GM19240 (cell line): ENCODE data around the gene CYP27A1.
"Not testable (repeated sequence)": the region's sequence is repeated elsewhere in the genome, so short reads cannot be mapped to it uniquely, and the experiment has no call there.

Experiments
- DNase-seq: peaks from one replicate; pipeline ENCODE4 v3.0.0; 2011; ENCODE audit warnings: low spot score; ENCODE audit not compliant: insufficient read length

The CYP27A1 gene

GRCh38 chr2:218772759-218773158 lies 9.2 kb upstream of the CYP27A1 start:
- DNase-seq, result not testable (repeated sequence)

DNA sequence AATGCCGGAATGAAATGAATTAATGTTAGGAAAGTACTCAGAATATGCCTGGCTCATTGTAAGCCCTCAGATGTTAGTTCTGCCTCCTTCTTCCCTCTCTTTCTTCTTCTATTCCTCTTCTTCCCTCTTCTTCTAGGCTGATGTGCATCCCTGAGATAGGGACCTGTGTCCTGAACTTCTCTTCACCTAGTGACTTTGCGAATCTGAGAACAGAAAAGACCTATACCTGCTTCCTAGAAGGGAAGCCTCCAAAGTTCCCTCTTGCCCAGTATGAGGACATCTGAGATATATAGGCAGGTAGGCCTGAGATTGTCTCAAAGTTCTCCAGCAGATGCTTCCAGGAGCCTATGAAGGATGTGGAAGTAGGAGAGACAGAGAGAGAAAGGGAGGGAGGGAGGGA lies 8.1 kb upstream of the CYP27A1 start:
- DNase-seq, result no peak

- no peak for DNase-seq
Measured at GRCh38 chr2:218776488-218776887, 5.5 kb upstream of the CYP27A1 start.

- DNase-seq, result no peak
Measured at GRCh38 chr2:218777276-218777990, 4.5 kb upstream of the CYP27A1 start.

DNA sequence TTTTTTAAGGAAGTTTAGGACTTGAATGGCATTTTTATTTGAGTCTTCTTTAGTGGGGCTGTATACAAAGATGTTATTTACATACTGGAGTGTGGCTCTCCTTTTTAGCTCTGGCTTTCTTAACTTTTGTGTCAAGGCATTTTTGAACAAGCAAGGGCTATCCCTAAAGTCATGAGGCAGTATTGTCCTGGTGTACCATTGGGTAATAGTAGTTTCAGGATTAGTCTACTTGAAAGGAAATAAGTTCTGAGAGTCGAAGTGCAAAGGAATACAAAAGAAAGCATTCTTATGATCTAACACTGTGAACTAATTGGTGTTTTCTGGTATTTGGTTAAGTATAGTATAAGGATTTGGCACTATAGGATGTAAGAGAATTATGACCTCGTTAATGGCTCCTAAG lies 1.9 kb upstream of the CYP27A1 start:
- no peak for DNase-seq

- DNase-seq, result no peak
Measured at GRCh38 chr2:218780851-218781690, 876 bp upstream of the CYP27A1 start.

DNA sequence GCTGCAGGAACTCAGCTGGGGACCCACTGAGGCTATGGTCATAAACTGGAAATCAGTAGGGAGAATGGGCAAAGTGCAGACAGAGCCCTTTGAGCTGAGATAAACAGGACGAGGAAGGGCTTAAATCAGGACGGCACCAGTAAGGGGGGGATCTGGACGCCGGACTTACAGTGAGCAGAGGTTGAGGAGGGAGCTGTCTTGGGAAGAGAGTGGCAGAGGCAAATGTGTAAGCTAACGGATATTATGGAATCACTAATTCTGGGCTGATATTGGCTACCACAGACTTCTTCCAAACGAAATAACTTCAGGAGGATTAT lies 539 bp downstream of the CYP27A1 start:
- no peak for DNase-seq

DNA sequence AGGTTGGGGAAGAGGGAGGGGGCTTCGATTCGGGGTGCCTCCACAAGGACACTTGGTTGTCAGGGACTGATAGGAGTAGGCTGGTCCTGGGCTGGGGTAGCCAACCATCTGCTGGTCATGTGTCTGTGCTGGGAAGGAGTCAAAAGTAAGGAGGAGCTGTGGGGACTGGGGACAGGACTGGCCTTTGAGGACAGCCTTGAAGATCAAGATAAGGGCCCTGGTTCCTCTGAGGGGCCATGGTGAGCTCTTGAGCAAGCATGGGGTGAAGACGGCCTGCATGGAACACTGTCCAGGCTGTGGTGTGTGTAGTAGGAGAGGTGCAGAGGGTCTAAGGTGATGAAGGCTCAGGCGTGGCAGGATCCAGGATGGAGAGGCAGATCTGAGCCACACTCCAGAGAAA lies 1.7 kb downstream of the CYP27A1 start:
- no peak for DNase-seq

- no peak for DNase-seq
Measured at GRCh38 chr2:218785103-218785502, 3.2 kb downstream of the CYP27A1 start.

GRCh38 chr2:218786133-218786532 lies 4.2 kb downstream of the CYP27A1 start:
- no peak for DNase-seq

- no peak for DNase-seq
Measured at GRCh38 chr2:218788529-218789255, 6.7 kb downstream of the CYP27A1 start.

DNA sequence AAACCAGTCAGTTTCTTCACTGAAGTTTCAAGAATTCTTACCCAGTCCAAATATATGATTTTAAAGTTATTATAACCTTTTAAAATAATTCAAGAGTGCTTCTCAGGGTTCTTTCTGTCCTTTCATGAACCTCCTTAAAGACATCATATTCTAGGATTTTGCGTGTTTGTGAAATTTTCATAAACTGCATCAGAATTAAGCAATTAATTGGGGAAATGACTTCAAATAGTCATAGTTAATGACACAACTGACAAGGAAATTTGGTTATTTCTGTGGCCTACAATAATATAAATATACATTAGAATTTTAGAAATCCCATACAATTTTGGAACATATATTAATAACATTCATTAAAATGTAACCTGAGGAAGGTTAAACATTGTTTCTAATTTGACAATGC lies 10.5 kb downstream of the CYP27A1 start:
- no peak for DNase-seq

- no peak for DNase-seq
Measured at GRCh38 chr2:218796691-218797090, 14.7 kb downstream of the CYP27A1 start.

GRCh38 chr2:218798767-218799504 lies 17.0 kb downstream of the CYP27A1 start:
- no peak for DNase-seq

DNA sequence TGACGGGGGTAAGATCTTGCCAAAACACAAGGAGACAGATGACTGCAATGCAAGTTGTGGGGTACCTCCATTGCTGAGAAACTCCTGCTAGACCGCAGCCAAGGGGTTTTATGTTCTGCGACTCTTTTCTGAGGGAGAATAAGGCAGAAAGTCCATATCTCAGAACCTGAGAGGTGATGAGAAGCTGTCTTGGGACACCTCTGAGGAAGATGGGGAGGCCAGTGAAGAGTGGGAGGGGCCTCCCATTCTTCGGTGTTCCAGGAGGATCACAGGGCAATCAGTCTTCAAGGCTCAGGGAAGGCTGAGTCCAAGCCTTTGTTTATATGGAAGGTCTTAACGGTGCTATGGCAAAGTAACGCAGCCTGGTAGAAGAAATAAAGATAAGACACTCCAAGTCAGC lies 18.0 kb downstream of the CYP27A1 start:
- DNase-seq, result no peak

DNA sequence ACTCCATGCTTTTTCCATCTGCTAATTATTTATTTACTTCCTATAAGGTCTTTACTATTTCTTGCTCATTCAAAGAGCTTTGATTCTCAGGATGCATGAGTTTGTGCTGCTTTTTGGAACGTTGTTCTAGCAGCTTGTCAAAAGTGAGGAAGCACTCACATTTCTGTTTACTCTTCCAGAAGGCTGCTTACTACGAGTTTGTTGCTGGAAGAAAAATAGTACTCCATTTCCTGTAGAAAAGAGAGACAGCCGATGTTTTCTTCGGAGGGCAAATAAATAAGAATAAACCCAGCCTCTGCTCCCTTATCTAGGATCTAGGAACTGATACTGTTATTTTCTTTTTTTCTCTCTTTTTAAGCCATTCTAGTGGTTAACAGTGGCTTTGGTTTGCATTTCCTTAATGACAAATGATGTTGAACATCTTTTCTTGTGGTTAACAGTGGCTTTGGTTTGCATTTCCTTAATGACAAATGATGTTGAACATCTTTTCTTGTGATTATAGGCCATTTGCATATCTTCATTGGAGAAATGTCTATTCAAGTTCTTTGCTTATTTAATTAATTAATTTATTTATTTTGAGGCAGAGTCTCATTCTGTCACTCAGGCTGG lies 20.5 kb downstream of the CYP27A1 start:
- no peak for DNase-seq

DNA sequence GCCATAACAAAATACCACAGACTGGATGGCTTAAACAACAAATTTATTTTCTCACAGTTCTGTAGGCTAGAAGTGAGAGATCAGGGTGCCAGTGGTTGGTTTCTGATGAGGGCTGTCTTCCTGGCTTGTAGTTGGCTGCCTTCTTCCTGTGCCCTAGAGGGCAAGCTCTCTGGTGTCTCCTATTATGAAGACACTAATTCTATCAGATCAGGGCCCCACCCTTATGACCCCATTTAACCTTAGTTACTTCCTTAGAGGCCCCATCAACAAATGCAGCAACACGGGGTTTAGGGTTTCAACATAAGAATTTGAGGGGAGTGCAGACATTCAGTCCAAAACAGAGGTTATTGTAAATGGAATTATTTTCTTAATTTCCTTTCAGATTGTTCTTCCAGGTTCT lies 22.9 kb downstream of the CYP27A1 start:
- no peak for DNase-seq

DNA sequence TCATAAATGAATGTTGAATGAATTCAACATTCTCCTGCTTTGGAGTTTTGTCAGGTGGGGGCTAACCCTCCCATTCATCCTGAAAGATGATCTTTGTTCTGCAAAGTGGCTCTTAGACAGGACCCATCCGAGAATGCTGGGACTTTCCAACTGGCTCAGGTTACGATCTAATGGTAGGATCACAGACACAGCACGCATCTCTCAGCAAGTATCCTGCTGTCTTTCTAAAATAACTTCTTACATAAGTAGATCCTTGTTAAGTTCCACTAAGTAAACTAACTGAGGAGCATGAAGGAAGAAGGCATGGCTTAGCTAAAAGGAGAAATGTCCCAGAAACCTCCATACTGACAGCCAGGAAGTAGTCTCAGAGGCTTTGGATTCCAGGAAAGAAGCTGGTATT lies 23.7 kb downstream of the CYP27A1 start:
- DNase-seq, result no peak

- no peak for DNase-seq
Measured at GRCh38 chr2:218806346-218806978, 24.5 kb downstream of the CYP27A1 start.

- DNase-seq, result no peak
Measured at GRCh38 chr2:218807626-218808025, 25.7 kb downstream of the CYP27A1 start.

DNA sequence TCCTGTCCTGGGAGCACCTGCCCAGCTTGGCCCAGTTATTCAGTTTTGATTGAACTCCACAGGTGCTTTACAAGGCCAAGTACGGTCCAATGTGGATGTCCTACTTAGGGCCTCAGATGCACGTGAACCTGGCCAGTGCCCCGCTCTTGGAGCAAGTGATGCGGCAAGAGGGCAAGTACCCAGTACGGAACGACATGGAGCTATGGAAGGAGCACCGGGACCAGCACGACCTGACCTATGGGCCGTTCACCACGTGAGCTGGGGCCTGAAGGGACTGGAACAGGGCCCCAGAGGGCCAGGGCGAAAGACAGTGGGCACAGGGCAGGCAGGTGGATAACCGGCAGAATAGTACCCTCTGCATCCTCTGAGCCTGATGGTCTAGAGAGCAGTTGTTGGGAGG lies 27.6 kb downstream of the CYP27A1 start:
- no peak for DNase-seq
